GM18526 (cell line): ENCODE results near the gene SP3.

Experiments used
- POLR2A ChIP-seq: IDR thresholded peaks from 3 replicates; pipeline ENCODE4 v1.6.1; 2011; ENCODE audit not compliant: insufficient read length; ENCODE audit errors: extremely low read depth

Gene SP3

GRCh38 chr2:174002679-174003078, 37.5 kb upstream of the SP3 start:
- no peak for TF ChIP-seq POLR2A

- no peak for TF ChIP-seq POLR2A
Measured at GRCh38 chr2:174001107-174001506, 35.9 kb upstream of the SP3 start.

- TF ChIP-seq POLR2A: no peak
Measured at GRCh38 chr2:173999724-174000123, 34.6 kb upstream of the SP3 start.

GRCh38 chr2:173999272-173999671, 34.1 kb upstream of the SP3 start:
- no peak for TF ChIP-seq POLR2A

GRCh38 chr2:173998386-173998785, 33.2 kb upstream of the SP3 start:
- no peak for TF ChIP-seq POLR2A

- no peak for TF ChIP-seq POLR2A
Measured at GRCh38 chr2:173997753-173998152, 32.6 kb upstream of the SP3 start.

- TF ChIP-seq POLR2A: no peak
Measured at GRCh38 chr2:173997269-173997668, 32.1 kb upstream of the SP3 start.

GRCh38 chr2:173996766-173997165, 31.6 kb upstream of the SP3 start:
- no peak for TF ChIP-seq POLR2A

GRCh38 chr2:173993459-173993858, 28.3 kb upstream of the SP3 start:
- no peak for TF ChIP-seq POLR2A

- TF ChIP-seq POLR2A: no peak
Measured at GRCh38 chr2:173991856-173992588, 26.8 kb upstream of the SP3 start.

GRCh38 chr2:173990970-173991819, 26.0 kb upstream of the SP3 start:
- no peak for TF ChIP-seq POLR2A

- TF ChIP-seq POLR2A: no peak
Measured at GRCh38 chr2:173990245-173990644, 25.1 kb upstream of the SP3 start.

GRCh38 chr2:173989884-173990215, 24.7 kb upstream of the SP3 start:
- TF ChIP-seq POLR2A: no peak

GRCh38 chr2:173989160-173989883, 24.1 kb upstream of the SP3 start:
- TF ChIP-seq POLR2A: no peak

GRCh38 chr2:173986805-173987204, 21.6 kb upstream of the SP3 start:
- TF ChIP-seq POLR2A: no peak

GRCh38 chr2:173985605-173985992, 20.4 kb upstream of the SP3 start:
- TF ChIP-seq POLR2A: no peak
